GM12891 (cell line): Measurements from ENCODE around the gene NDUFS1.

Source experiments
- PAX5 ChIP-seq: IDR thresholded peaks from 2 replicates; pipeline ENCODE4 v1.6.1; 2011; ENCODE audit warnings: low read length, moderate library complexity, mild to moderate bottlenecking; ENCODE audit not compliant: insufficient read depth, severe bottlenecking
- POLR2A ChIP-seq: IDR thresholded peaks from 2 replicates; pipeline ENCODE4 v1.6.1; 2011; ENCODE audit warnings: low read depth, low read length, control low read depth
- POLR2AphosphoS5 ChIP-seq: IDR thresholded peaks from 2 replicates; pipeline ENCODE4 v1.6.1; 2011; ENCODE audit warnings: low read depth, low read length, control low read depth
- POU2F2 ChIP-seq: IDR thresholded peaks from 2 replicates; pipeline ENCODE4 v1.6.1; 2011; ENCODE audit warnings: low read depth, mild to moderate bottlenecking, control low read depth, low read length, moderate library complexity
- SPI1 ChIP-seq: IDR thresholded peaks from 2 replicates; pipeline ENCODE4 v1.6.1; 2011; ENCODE audit warnings: low read depth, low read length, control low read depth
- TAF1 ChIP-seq: IDR thresholded peaks from 2 replicates; pipeline ENCODE4 v1.6.1; 2011; ENCODE audit warnings: low read depth, low read length, control low read depth

- TF ChIP-seq POLR2A (no peak), POLR2AphosphoS5 (no peak), SPI1 (no peak), TAF1 (no peak), PAX5 (no peak), POU2F2 (no peak)
Observed at GRCh38 chr2:206208900-206209299, 49.7 kb upstream of the NDUFS1 start.
